GM23338 (cell line): Measurements from ENCODE around the gene DHRS2. TPM values are rescaled to one million over a fixed set of nuclear protein-coding genes. Genes with fewer than 3 reads are reported as not detected.

ENCODE experiments used
- ATAC-seq: fragments of 200-7000 bp; cut with Tn5 transposase; 3 replicates; pipeline ENCODE4 v1.9.1; 2020
- DNase-seq: peaks from one replicate; pipeline ENCODE4 v3.0.0-alpha.2; 2015; ENCODE audit warnings: low spot score
- H2AFZ ChIP-seq: fragments of 200-600 bp; sonication (generic); 2 replicates; pipeline ENCODE4 v1.8.0; 2016; ENCODE audit warnings: antibody characterized with exemption, mild to moderate bottlenecking, moderate library complexity
- H3F3A ChIP-seq: fragments of 200-600 bp; sonication (generic); replicated peaks from 2 replicates; pipeline ENCODE4 v1.8.0; 2017; ENCODE audit warnings: antibody characterized with exemption, mixed run types, low read depth
- H3K27ac ChIP-seq: fragments of 200-600 bp; sonication (generic); 2 replicates; pipeline ENCODE4 v1.6.1; 2016; ENCODE audit warnings: low read depth
- H3K27me3 ChIP-seq: fragments of 200-600 bp; sonication (generic); 2 replicates; pipeline ENCODE4 v1.8.0; 2016; ENCODE audit warnings: mild to moderate bottlenecking, mixed run types, moderate library complexity; ENCODE audit not compliant: insufficient read depth
- H3K36me3 ChIP-seq: fragments of 200-600 bp; sonication (generic); 2 replicates; pipeline ENCODE4 v1.8.0; 2016; ENCODE audit warnings: mild to moderate bottlenecking; ENCODE audit not compliant: insufficient read depth
- H3K4me1 ChIP-seq: fragments of 200-600 bp; sonication (generic); 2 replicates; pipeline ENCODE4 v1.8.0; 2016; ENCODE audit warnings: mild to moderate bottlenecking, moderate library complexity; ENCODE audit not compliant: insufficient read depth
- H3K4me2 ChIP-seq: fragments of 200-600 bp; sonication (generic); 2 replicates; pipeline ENCODE4 v1.7.1; 2017; ENCODE audit warnings: mixed run types
- H3K4me3 ChIP-seq: fragments of 200-600 bp; sonication (generic); 2 replicates; pipeline ENCODE4 v1.6.1; 2016; ENCODE audit warnings: mixed run types
- H3K79me2 ChIP-seq: fragments of 200-600 bp; sonication (generic); replicated peaks from 2 replicates; pipeline ENCODE4 v1.8.0; 2017; ENCODE audit warnings: mild to moderate bottlenecking; ENCODE audit not compliant: insufficient read depth
- H3K9me2 ChIP-seq: fragments of 200-600 bp; sonication (generic); 2 replicates; pipeline ENCODE4 v1.8.0; 2017; ENCODE audit not compliant: insufficient read depth
- H4K20me1 ChIP-seq: fragments of 200-600 bp; sonication (generic); replicated peaks from 2 replicates; pipeline ENCODE4 v1.8.0; 2017; ENCODE audit warnings: mild to moderate bottlenecking; ENCODE audit not compliant: insufficient read depth
- H3K27ac Mint-ChIP-seq: 2 replicates; pipeline ENCODE4 v1.8.0; 2020; ENCODE audit warnings: inconsistent platforms, mild to moderate bottlenecking, moderate library complexity, mixed read lengths
- H3K27me3 Mint-ChIP-seq: 3 replicates; pipeline ENCODE4 v1.8.0; 2022; ENCODE audit warnings: low read depth, mild to moderate bottlenecking, moderate library complexity, mixed read lengths, inconsistent platforms; ENCODE audit not compliant: insufficient read depth, poor library complexity
- H3K36me3 Mint-ChIP-seq: 3 replicates; pipeline ENCODE4 v1.8.0; 2021; ENCODE audit warnings: low read depth, mild to moderate bottlenecking, inconsistent platforms, moderate library complexity, mixed read lengths
- H3K4me1 Mint-ChIP-seq: 3 replicates; pipeline ENCODE4 v1.8.0; 2020; ENCODE audit warnings: mild to moderate bottlenecking, inconsistent platforms, mixed read lengths
- H3K4me3 Mint-ChIP-seq: 3 replicates; pipeline ENCODE4 v1.8.0; 2021; ENCODE audit warnings: moderate library complexity, mild to moderate bottlenecking, inconsistent platforms, mixed read lengths
- H3K9me3 Mint-ChIP-seq: 3 replicates; pipeline ENCODE4 v1.8.0; 2020; ENCODE audit warnings: moderate library complexity, mild to moderate bottlenecking, inconsistent platforms, mixed read lengths
- CREB1 ChIP-seq: fragments of 250-450 bp; sonication (Bioruptor Pico); IDR thresholded peaks from 2 replicates; pipeline ENCODE4 v1.5.0; 2020; ENCODE audit warnings: low read depth, mild to moderate bottlenecking, moderate library complexity
- ETS1 ChIP-seq: IDR thresholded peaks from 2 replicates; pipeline ENCODE4 v1.6.1; 2016; ENCODE audit warnings: antibody characterized with exemption
- EZH2 ChIP-seq: fragments of 200-600 bp; sonication (generic); IDR thresholded peaks from one replicate; pipeline ENCODE4 v1.8.0; 2017; ENCODE audit warnings: antibody characterized with exemption, mild to moderate bottlenecking, low read depth; ENCODE audit not compliant: unreplicated experiment
- EZH2phosphoT487 ChIP-seq: fragments of 200-600 bp; sonication (generic); IDR thresholded peaks from one replicate; pipeline ENCODE4 v1.8.1; 2018; ENCODE audit warnings: antibody characterized with exemption; ENCODE audit not compliant: unreplicated experiment
- JUNB ChIP-seq: IDR thresholded peaks from one replicate; pipeline ENCODE4 v1.6.1; 2016; ENCODE audit warnings: antibody characterized with exemption; ENCODE audit not compliant: unreplicated experiment
- NANOG ChIP-seq: IDR thresholded peaks from 2 replicates; pipeline ENCODE4 v1.6.1; 2016; ENCODE audit warnings: antibody characterized with exemption, borderline replicate concordance
- POLR2AphosphoS5 ChIP-seq: IDR thresholded peaks from 2 replicates; pipeline ENCODE4 v1.6.1; 2016; ENCODE audit warnings: antibody characterized with exemption, low read depth
- REST ChIP-seq: IDR thresholded peaks from one replicate; pipeline ENCODE4 v1.6.1; 2018; ENCODE audit warnings: antibody characterized with exemption; ENCODE audit not compliant: unreplicated experiment
- STAT1 ChIP-seq: IDR thresholded peaks from one replicate; pipeline ENCODE4 v1.6.1; 2016; ENCODE audit warnings: antibody characterized with exemption; ENCODE audit not compliant: unreplicated experiment
- ZNF114 ChIP-seq: fragments of 250-450 bp; sonication (Bioruptor Pico); IDR thresholded peaks from 2 replicates; pipeline ENCODE4 v1.5.0; 2020; ENCODE audit warnings: mild to moderate bottlenecking, moderate library complexity
- ZNF331 ChIP-seq: fragments of 250-450 bp; sonication (Bioruptor Pico); IDR thresholded peaks from 2 replicates; pipeline ENCODE4 v1.5.0; 2020; ENCODE audit warnings: low read depth, mild to moderate bottlenecking, moderate library complexity
- ZNF462 ChIP-seq: fragments of 250-450 bp; sonication (Bioruptor Pico); IDR thresholded peaks from 2 replicates; pipeline ENCODE4 v1.5.0; 2020; ENCODE audit warnings: mild to moderate bottlenecking, moderate library complexity
- polyA plus RNA-seq: library from polyadenylated mRNA; unstranded; fragments of >200 nt; fragmentation: Nextera tagmentation; extraction: Ambion mirVana; gene quantifications from 2 replicates; pipeline ENCODE4 v1.2.1, GENCODE V29; 2016
- total RNA-seq: library from RNA; depleted of rRNA; stranded (reverse); fragments of >200 nt; shearing (Covaris generic); gene quantifications from 2 replicates; pipeline ENCODE4 v1.2.3, GENCODE V29; 2014
- TF ChIP-seq, protein P1 (sequence below), 2 experiments: fragments of 200-600 bp in 1 of 2; sonication (generic) in 1 of 2; conservative IDR thresholded peaks; 2 replicates each; pipeline versions ENCODE4 v1.5.1 to v1.6.1; 2016 to 2017; ENCODE audit warnings: antibody characterized with exemption in 2 of 2, low read depth in 2 of 2, mild to moderate bottlenecking in 2 of 2, moderate library complexity in 1 of 2

The DHRS2 gene
- total and polyA plus RNA-seq, 2 experiments from 2014 or later, result 0.42 to 0.48 TPM

DNA sequence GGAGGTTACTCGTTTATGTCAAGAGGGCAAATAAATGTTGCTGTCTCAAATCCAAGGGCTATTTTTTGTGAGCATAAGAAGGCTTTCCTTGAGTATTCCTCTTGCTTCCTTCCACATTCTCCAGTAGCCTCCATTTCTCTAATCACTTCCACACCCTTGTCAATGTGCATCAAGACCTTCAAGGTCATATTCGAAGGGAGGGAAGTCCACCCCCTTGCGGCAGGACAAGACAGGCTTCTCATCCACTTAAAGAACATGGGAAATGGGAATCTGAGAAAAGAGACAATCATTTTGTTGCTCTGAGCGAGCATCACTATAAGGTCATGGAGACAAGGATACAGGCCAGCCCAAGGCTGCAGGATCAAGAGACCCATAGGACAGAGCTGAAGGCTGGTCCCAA, 13.2 kb upstream of the DHRS2 start:
- Histone ChIP-seq H2AFZ (no peak overlapping the region), H3F3A (no peaks in the 10 kb centered on the region), H3K36me3 (no peaks in the 10 kb centered on the region), H3K4me3 (no peak overlapping the region), H3K4me2 (no peak overlapping the region), H4K20me1 (no peaks in the 10 kb centered on the region), H3K27me3 (no peaks in the 10 kb centered on the region), H3K27ac (no peak overlapping the region), H3K4me1 (no peaks in the 10 kb centered on the region), H3K79me2 (no peaks in the 10 kb centered on the region), H3K9me2 (0 out of 2 replicates have a peak, but pooled peaks cover 3% of the 10 kb centered on the region)
- no peak overlapping the region for H3K4me3 Mint-ChIP-seq
- H3K4me1 Mint-ChIP-seq, result no peaks in the 10 kb centered on the region
- peaks cover 16% of the 10 kb centered on the region for H3K36me3 Mint-ChIP-seq
- DNase-seq, result no peak
- no peak overlapping the region for H3K27ac Mint-ChIP-seq
- peaks cover 10% of the 10 kb centered on the region for H3K27me3 Mint-ChIP-seq
- H3K9me3 Mint-ChIP-seq, result peaks cover 55% of the 10 kb centered on the region
- TF ChIP-seq ZNF331 (CRISPR knock-in tag) (no peak), ETS1 (no peak), EZH2 (no peak), CREB1 (no peak), POLR2AphosphoS5 (no peak), ZNF114 (CRISPR knock-in tag) (no peak), ZNF462 (CRISPR knock-in tag) (no peak), REST (no peak), JUNB (no peak), EZH2phosphoT487 (no peak), NANOG (no peak), STAT1 (no peak)
- TF ChIP-seq, protein P1, sequence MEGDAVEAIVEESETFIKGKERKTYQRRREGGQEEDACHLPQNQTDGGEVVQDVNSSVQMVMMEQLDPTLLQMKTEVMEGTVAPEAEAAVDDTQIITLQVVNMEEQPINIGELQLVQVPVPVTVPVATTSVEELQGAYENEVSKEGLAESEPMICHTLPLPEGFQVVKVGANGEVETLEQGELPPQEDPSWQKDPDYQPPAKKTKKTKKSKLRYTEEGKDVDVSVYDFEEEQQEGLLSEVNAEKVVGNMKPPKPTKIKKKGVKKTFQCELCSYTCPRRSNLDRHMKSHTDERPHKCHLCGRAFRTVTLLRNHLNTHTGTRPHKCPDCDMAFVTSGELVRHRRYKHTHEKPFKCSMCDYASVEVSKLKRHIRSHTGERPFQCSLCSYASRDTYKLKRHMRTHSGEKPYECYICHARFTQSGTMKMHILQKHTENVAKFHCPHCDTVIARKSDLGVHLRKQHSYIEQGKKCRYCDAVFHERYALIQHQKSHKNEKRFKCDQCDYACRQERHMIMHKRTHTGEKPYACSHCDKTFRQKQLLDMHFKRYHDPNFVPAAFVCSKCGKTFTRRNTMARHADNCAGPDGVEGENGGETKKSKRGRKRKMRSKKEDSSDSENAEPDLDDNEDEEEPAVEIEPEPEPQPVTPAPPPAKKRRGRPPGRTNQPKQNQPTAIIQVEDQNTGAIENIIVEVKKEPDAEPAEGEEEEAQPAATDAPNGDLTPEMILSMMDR (conservative IDR thresholded peaks at IDR 0.05; ENCODE audit: low read depth in 2 of 2), result no peak
- no peak for ATAC-seq
